Hepatocyte (in vitro differentiated cells): ENCODE results near the gene CRIP2. TPM values are rescaled to one million over a fixed set of nuclear protein-coding genes. Genes with fewer than 3 reads are reported as not detected.

ENCODE experiments used
- DNase-seq: peaks from one replicate; pipeline ENCODE4 v3.0.0-alpha.2; 2016; ENCODE audit warnings: low spot score
- H2AFZ ChIP-seq: fragments of 200-600 bp; sonication (generic); 2 replicates; pipeline ENCODE4 v1.6.0; 2016; ENCODE audit warnings: antibody characterized with exemption, mild to moderate bottlenecking
- H3K27ac ChIP-seq: fragments of 200-600 bp; sonication (generic); 2 replicates; pipeline ENCODE4 v1.5.1; 2016; ENCODE audit warnings: mild to moderate bottlenecking
- H3K27me3 ChIP-seq: fragments of 200-600 bp; sonication (generic); 2 replicates; pipeline ENCODE4 v1.6.1; 2016
- H3K36me3 ChIP-seq: fragments of 200-600 bp; sonication (generic); replicated peaks from 2 replicates; pipeline ENCODE4 v1.5.1; 2016; ENCODE audit warnings: low read depth; ENCODE audit not compliant: insufficient read depth
- H3K4me1 ChIP-seq: fragments of 200-600 bp; sonication (generic); 2 replicates; pipeline ENCODE4 v1.5.1; 2016; ENCODE audit warnings: mild to moderate bottlenecking, moderate library complexity; ENCODE audit not compliant: insufficient read depth
- H3K4me2 ChIP-seq: fragments of 200-600 bp; sonication (generic); 2 replicates; pipeline ENCODE4 v1.6.0; 2016
- H3K4me3 ChIP-seq: fragments of 200-600 bp; sonication (generic); 2 replicates; pipeline ENCODE4 v1.5.1; 2016; ENCODE audit warnings: mild to moderate bottlenecking
- H3K79me2 ChIP-seq: fragments of 200-600 bp; sonication (generic); 2 replicates; pipeline ENCODE4 v1.6.0; 2017; ENCODE audit warnings: mild to moderate bottlenecking
- H3K9me2 ChIP-seq: fragments of 200-600 bp; sonication (generic); replicated peaks from 2 replicates; pipeline ENCODE4 v1.6.0; 2017; ENCODE audit warnings: mild to moderate bottlenecking; ENCODE audit not compliant: insufficient read depth
- H3K9me3 ChIP-seq: fragments of 200-600 bp; sonication (generic); 2 replicates; pipeline ENCODE4 v1.5.1; 2016; ENCODE audit warnings: low read depth, mild to moderate bottlenecking
- H4K20me1 ChIP-seq: fragments of 200-600 bp; sonication (generic); 2 replicates; pipeline ENCODE4 v1.6.0; 2016; ENCODE audit warnings: mild to moderate bottlenecking; ENCODE audit not compliant: insufficient read depth, poor library complexity, severe bottlenecking
- EZH2 ChIP-seq: fragments of 200-600 bp; sonication (generic); IDR thresholded peaks from 2 replicates; pipeline ENCODE4 v1.6.1; 2016; ENCODE audit warnings: antibody characterized with exemption, mild to moderate bottlenecking, borderline replicate concordance
- EZH2phosphoT487 ChIP-seq: fragments of 200-600 bp; sonication (generic); IDR thresholded peaks from one replicate; pipeline ENCODE4 v1.6.1; 2018; ENCODE audit warnings: antibody characterized with exemption, mild to moderate bottlenecking, low read depth, moderate library complexity; ENCODE audit not compliant: unreplicated experiment, severe bottlenecking
- WGBS: methylation state at CpG from one replicate; pipeline ENCODE4 v1.1.6; 2016; ENCODE audit warnings: low lambda C conversion rate; ENCODE audit errors: missing lambda C conversion rate; 5-methylcytosine and 5-hydroxymethylcytosine counted together
- polyA plus RNA-seq: library from polyadenylated mRNA; unstranded; fragments of >200 nt; fragmentation: Nextera tagmentation; extraction: Ambion mirVana; gene quantifications from 2 replicates; pipeline ENCODE4 v1.2.1, GENCODE V29; 2016
- total RNA-seq: library from RNA; depleted of rRNA; stranded (reverse); fragments of >200 nt; gene quantifications from 2 replicates; pipeline ENCODE4 v1.2.3, GENCODE V29; 2014
- TF ChIP-seq, protein P1 (sequence below): fragments of 200-600 bp; sonication (generic); IDR thresholded peaks from 2 replicates; pipeline ENCODE4 v1.5.1; 2016; ENCODE audit warnings: antibody characterized with exemption, mild to moderate bottlenecking; ENCODE audit not compliant: poor library complexity

Gene CRIP2
- total and polyA plus RNA-seq, 2 experiments from 2014 or later: 8.3 to 29.1 TPM

DNA sequence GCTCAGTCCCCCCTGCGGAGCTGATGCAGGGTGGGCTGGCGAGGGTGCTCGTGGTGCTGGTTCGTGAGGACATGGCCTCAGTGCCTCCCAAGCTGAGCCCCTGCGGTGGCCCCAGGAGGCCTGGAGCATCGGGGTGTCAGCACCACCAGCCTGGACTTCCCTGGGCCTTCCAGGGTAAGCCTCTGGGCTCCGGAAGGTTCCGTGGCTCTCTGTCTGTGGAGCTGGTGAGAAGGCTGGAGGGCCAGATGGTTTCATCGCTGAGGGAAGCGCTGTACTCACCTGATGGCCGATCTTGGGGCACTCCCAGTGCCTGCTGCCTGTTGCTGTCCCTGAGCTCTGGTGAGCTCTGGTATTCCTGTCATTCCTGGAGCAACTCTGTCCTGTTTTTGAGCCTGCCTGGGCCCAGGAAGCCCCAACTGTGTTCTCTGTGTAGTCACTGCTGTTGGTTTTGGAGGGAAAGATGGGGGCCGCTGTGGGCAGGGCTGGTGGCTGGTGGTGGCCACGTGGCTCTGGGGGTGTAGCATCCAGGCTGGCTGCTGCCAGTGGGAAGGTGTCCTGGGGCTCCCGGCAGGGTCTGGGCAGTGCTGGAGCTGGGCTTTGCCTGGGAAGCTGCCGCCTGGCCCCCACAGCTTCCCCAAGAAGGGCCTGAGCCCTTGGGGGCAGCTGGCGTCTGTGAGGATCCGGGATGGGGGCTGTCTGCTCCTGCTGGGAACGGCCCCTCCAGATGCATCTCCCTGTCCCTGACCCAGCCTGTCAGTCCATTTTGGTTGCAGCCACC lies 36.7 kb upstream of the CRIP2 start:
- Histone ChIP-seq H3K4me1 (no peaks in the 10 kb centered on the region), H3K27ac (no peak overlapping the region), H3K4me2 (no peak overlapping the region), H3K27me3 (no peaks in the 10 kb centered on the region), H4K20me1 (peaks cover 22% of the 10 kb centered on the region), H3K9me3 (no peaks in the 10 kb centered on the region), H3K79me2 (peaks cover 53% of the 10 kb centered on the region), H3K36me3 (no peaks in the 10 kb centered on the region), H2AFZ (no peak overlapping the region), H3K4me3 (no peak overlapping the region), H3K9me2 (no peaks in the 10 kb centered on the region)
- TF ChIP-seq EZH2phosphoT487 (no peak), EZH2 (no peak)
- TF ChIP-seq, protein P1, sequence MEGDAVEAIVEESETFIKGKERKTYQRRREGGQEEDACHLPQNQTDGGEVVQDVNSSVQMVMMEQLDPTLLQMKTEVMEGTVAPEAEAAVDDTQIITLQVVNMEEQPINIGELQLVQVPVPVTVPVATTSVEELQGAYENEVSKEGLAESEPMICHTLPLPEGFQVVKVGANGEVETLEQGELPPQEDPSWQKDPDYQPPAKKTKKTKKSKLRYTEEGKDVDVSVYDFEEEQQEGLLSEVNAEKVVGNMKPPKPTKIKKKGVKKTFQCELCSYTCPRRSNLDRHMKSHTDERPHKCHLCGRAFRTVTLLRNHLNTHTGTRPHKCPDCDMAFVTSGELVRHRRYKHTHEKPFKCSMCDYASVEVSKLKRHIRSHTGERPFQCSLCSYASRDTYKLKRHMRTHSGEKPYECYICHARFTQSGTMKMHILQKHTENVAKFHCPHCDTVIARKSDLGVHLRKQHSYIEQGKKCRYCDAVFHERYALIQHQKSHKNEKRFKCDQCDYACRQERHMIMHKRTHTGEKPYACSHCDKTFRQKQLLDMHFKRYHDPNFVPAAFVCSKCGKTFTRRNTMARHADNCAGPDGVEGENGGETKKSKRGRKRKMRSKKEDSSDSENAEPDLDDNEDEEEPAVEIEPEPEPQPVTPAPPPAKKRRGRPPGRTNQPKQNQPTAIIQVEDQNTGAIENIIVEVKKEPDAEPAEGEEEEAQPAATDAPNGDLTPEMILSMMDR: no peak
- WGBS: 95% methylated on average over 17 of the region's 18 CpGs
- no peak for DNase-seq

GRCh38 chr14:105439179-105439578 lies 35.4 kb upstream of the CRIP2 start:
- no peaks in the 10 kb centered on the region for H3K4me1 ChIP-seq
- no peaks in the 10 kb centered on the region for H3K36me3 ChIP-seq
- no peak overlapping the region for H3K4me2 ChIP-seq
- H3K9me3 ChIP-seq: no peaks in the 10 kb centered on the region
- H2AFZ ChIP-seq: no peak overlapping the region
- no peak for DNase-seq
- WGBS: 94% methylated on average over 11 of the region's 11 CpGs
- TF ChIP-seq EZH2phosphoT487 (no peak), EZH2 (no peak)
- TF ChIP-seq, protein P1: no peak
- peaks cover 22% of the 10 kb centered on the region for H4K20me1 ChIP-seq
- H3K27ac ChIP-seq: no peak overlapping the region
- H3K9me2 ChIP-seq: no peaks in the 10 kb centered on the region
- no peak overlapping the region for H3K4me3 ChIP-seq
- H3K79me2 ChIP-seq: peaks cover 40% of the 10 kb centered on the region
- H3K27me3 ChIP-seq: no peaks in the 10 kb centered on the region

- Histone ChIP-seq H4K20me1 (peaks cover 22% of the 10 kb centered on the region), H2AFZ (no peak overlapping the region), H3K9me2 (no peaks in the 10 kb centered on the region), H3K9me3 (no peaks in the 10 kb centered on the region), H3K4me1 (no peaks in the 10 kb centered on the region), H3K79me2 (peaks cover 33% of the 10 kb centered on the region), H3K27ac (no peak overlapping the region), H3K27me3 (no peaks in the 10 kb centered on the region), H3K4me2 (no peak overlapping the region), H3K36me3 (no peaks in the 10 kb centered on the region), H3K4me3 (no peak overlapping the region)
- TF ChIP-seq, protein P1: no peak
- TF ChIP-seq EZH2phosphoT487 (no peak), EZH2 (no peak)
- WGBS: 92% methylated on average over 26 of the region's 33 CpGs
- DNase-seq: no peak
Measured at GRCh38 chr14:105439710-105440553, 34.7 kb upstream of the CRIP2 start.
